Ascending aorta (tissue), 2 donors: ENCODE data around the gene ALG12. TPM values are rescaled to one million over a fixed set of nuclear protein-coding genes. Genes with fewer than 3 reads are reported as not detected.

Experiments used
- DNase-seq, 2 donors: peaks; one replicate each; pipeline ENCODE4 v3.0.0-alpha.2; 2019; ENCODE audit warnings: low spot score in 2 of 2
- H3K27ac ChIP-seq, 2 donors: fragments of 200-600 bp; sonication (generic); one replicate each; pipeline ENCODE4 v1.5.1; 2016 to 2017; ENCODE audit warnings: mild to moderate bottlenecking in 1 of 2
- H3K27me3 ChIP-seq: fragments of 200-600 bp; sonication (generic); one replicate; pipeline ENCODE4 v1.5.1; 2017
- H3K36me3 ChIP-seq, 2 donors: fragments of 200-600 bp; sonication (generic); one replicate each; pipeline ENCODE4 v1.5.1; 2016
- H3K4me1 ChIP-seq, 2 donors: fragments of 200-600 bp; sonication (generic); one replicate each; pipeline ENCODE4 v1.5.1; 2016 to 2017; ENCODE audit warnings: mild to moderate bottlenecking in 1 of 2
- H3K4me3 ChIP-seq, 2 donors: fragments of 200-600 bp; sonication (generic); one replicate each; pipeline ENCODE4 v1.5.1; 2016 to 2017; ENCODE audit warnings: mild to moderate bottlenecking in 1 of 2
- H3K9me3 ChIP-seq, 2 donors: fragments of 200-600 bp; sonication (generic); one replicate each; pipeline ENCODE4 v1.5.1; 2016
- intact Hi-C: fragments of 100-400 bp; cut with DNase I; formaldehyde crosslinking; loops from one replicate; pipeline ENCODE4 v1.15.1; 2023
- total RNA-seq: library from RNA; depleted of rRNA; stranded (reverse); fragments of >200 nt; gene quantifications from one replicate; pipeline ENCODE4 v1.1.0, GENCODE V29; 2016
- TF ChIP-seq, protein P1 (sequence below), 3 experiments: fragments of 200-600 bp in 2 of 3; fragments of 450-650 bp in 1 of 3; sonication (generic) in 2 of 3; IDR thresholded peaks; one replicate each; pipeline ENCODE4 v1.5.1; 2016 to 2019; ENCODE audit warnings: antibody characterized with exemption in 3 of 3, mild to moderate bottlenecking in 1 of 3, moderate library complexity in 1 of 3

ALG12 gene
- total RNA-seq, 1 donor from 2014 or later = 6.9 TPM

DNA sequence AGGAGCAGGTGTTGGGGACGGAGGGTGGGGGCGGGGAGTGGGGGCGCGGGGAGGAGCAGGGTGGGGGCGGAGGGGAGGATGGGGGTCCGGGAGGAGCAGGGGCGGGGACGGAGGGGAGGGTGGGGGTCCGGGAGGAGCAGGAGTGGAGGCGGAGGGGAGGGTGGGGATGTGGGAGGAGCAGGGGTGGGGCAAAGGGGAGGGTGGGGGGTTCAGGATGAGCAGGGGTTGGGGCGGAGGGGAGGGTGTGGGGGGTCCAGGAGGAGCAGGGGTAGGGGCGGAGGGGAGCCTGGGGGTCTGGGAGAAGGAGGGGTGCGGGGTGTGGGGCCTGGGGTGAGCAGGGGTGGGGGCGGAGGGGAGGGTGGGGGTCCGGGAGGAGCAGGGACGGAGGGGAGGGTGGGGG, 17.3 kb upstream of the ALG12 start:
- no peaks in the 10 kb centered on the region for H3K36me3 ChIP-seq
- intact Hi-C loops = loop anchor here (10.0 kb wide), 1 partner anchor 369 kb away; the partner anchor contains the start of gene PLXNB2
- no peak for DNase-seq
- peaks cover 15 to 41% of the 10 kb centered on the region in 2 donors for H3K4me1 ChIP-seq
- TF ChIP-seq, protein P1, sequence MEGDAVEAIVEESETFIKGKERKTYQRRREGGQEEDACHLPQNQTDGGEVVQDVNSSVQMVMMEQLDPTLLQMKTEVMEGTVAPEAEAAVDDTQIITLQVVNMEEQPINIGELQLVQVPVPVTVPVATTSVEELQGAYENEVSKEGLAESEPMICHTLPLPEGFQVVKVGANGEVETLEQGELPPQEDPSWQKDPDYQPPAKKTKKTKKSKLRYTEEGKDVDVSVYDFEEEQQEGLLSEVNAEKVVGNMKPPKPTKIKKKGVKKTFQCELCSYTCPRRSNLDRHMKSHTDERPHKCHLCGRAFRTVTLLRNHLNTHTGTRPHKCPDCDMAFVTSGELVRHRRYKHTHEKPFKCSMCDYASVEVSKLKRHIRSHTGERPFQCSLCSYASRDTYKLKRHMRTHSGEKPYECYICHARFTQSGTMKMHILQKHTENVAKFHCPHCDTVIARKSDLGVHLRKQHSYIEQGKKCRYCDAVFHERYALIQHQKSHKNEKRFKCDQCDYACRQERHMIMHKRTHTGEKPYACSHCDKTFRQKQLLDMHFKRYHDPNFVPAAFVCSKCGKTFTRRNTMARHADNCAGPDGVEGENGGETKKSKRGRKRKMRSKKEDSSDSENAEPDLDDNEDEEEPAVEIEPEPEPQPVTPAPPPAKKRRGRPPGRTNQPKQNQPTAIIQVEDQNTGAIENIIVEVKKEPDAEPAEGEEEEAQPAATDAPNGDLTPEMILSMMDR (IDR thresholded peaks at IDR 0.05) = no peak
- H3K27ac ChIP-seq = peak overlapping the region; percentile 86 to 98
- H3K4me3 ChIP-seq = peak overlapping the region; percentile 51 to 72
- no peaks in the 10 kb centered on the region for H3K9me3 ChIP-seq
- no peaks in the 10 kb centered on the region for H3K27me3 ChIP-seq

DNA sequence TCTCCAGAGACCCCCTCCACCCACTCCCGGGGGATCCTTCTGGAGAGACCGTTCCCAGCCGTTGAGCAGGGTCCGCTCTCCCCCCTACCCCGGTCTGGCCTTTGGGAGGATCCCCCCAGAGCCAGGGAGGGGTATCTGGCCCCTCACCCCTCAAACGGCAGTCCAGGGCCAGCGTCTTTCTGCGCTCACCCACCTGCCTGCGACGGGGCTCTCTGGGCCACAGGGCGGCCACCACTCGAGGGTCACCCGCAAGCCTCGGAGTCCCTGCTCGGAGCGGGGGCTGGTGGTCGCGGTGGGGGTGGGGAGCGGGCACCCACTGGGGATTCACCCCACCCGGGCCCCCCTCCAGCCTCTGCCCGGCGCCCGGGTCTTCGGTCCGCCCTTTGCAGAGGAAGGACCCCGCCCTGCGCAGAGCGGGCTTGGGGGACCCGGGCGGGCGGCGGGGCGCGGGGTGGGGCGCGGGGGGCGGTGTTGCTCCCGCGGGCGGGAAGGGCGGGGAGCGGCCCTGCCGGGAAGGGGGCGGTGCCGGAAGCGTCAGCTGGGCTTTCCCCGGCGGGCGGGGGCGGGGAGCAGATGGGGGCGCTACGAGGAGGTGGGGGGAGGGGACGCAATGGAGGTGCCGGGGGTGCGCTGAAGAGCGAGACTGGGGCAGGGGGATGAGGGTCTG, 16.8 kb upstream of the ALG12 start:
- Histone ChIP-seq H3K36me3 (no peaks in the 10 kb centered on the region), H3K27me3 (no peaks in the 10 kb centered on the region), H3K9me3 (no peaks in the 10 kb centered on the region), H3K27ac (peak overlapping the region; percentile 86 to 98), H3K4me3 (peak overlapping the region; percentile 51 to 72), H3K4me1 (peaks cover 15 to 41% of the 10 kb centered on the region in 2 donors)
- TF ChIP-seq, protein P1 (IDR thresholded peaks at IDR 0.05) = no peak
- DNase-seq = peak in 1 of 2 donors; percentile 88
- intact Hi-C loops = loop anchor here (5.0 to 10.0 kb wide), 2 partner anchors 267 to 370 kb away; partner anchors contain the start of genes PLXNB2 and SELENOO

DNA sequence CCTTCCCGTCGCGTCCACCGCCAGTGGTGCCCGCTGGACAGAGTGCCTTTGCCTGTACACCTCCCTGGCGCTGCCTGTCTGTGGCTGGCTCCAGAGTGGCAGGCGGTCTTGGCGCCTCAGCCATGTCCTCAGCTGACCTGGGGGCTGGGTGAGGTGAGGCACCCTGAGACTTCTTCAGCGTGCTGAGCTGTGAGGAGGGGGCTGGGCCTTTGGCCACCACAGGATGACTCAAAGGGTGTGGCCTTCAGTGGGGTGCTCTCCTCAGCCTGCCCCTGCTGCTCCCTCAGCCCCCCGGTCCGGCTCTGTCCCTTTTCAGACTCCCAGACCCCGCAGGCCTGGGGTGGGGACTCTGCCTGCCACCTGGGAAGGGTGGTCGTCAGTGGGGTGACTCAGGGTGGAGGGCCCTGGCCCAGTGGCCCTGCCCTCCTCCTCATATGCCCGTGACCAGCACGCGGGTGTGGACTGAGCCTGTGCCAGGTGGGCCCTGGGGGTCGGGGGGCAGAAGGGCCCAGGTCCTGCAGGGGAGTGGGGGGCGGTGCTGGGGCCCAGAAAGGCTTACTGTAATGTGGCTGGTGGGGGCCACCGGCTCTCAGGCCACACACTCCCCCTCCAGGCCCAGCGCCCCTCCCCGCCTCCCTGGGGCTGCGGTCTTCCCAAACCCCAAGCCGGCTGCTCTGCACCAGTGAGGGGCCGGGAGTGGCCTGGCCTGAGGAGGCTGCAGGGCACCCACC, 16.1 kb upstream of the ALG12 start:
- DNase-seq = peak in 1 of 2 donors; percentile 52
- intact Hi-C loops = loop anchor here (5.0 to 10.0 kb wide), 2 partner anchors 268 to 370 kb away; partner anchors contain the start of genes PLXNB2 and SELENOO
- Histone ChIP-seq H3K27me3 (no peaks in the 10 kb centered on the region), H3K27ac (peak overlapping the region; percentile 86 to 98), H3K4me1 (peaks cover 15 to 41% of the 10 kb centered on the region in 2 donors), H3K9me3 (no peaks in the 10 kb centered on the region), H3K4me3 (peak overlapping the region; percentile 51 to 72), H3K36me3 (no peaks in the 10 kb centered on the region)
- TF ChIP-seq, protein P1 (IDR thresholded peaks at IDR 0.05) = no peak

DNA sequence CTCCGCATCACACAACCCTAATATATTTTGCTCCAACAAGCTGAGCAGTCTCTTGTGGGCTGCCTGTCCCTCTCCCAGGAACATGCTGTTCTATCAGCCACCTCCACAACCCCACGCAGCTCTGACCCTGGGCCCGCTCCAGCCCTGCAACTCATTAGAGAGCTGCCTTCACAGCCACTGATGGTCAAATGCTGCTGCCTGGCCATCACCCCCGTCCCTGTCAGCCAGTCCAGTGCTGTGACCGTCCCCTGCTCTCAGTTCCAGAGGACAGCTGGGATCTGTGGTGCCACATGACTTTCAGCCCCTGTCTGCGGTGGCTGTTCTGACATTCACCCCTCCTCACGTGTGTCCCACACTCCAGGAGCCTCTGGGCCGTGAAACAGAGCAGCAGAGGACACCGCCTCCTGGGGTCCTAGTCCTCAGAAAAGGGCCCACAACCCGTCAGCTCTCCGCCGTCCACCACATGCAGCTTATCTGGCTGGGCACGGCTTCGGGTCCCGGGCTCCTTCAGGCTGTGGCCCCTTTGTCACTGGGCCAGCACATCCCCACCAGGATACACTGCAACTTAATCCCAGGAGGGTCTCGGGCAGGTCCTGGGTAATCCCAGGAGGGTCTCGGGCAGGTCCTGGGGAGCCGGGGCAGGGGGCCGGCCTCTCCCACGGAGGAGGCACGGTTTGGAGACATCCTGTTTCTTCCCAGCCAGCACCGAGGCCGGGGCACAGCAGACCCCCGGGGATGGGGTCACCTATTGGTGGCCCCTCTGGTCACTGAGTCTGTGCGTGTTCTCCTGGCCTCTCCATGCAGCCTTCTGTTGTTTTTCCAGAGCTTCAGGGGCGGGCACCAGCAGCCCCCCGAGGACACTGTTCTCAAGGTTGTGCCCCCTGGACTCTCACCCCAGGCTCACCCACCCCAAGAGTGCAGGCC, 15.3 kb upstream of the ALG12 start:
- peak in 1 of 2 donors; percentile 80 for DNase-seq
- H3K4me1 ChIP-seq = peaks cover 15 to 43% of the 10 kb centered on the region in 2 donors
- no peaks in the 10 kb centered on the region for H3K9me3 ChIP-seq
- H3K27ac ChIP-seq = peak overlapping the region; percentile 86 to 98
- H3K4me3 ChIP-seq = no peak overlapping the region
- H3K36me3 ChIP-seq = no peaks in the 10 kb centered on the region
- H3K27me3 ChIP-seq = no peaks in the 10 kb centered on the region
- intact Hi-C loops = loop anchor here (5.0 to 10.0 kb wide), 2 partner anchors 269 to 371 kb away; partner anchors contain the start of genes PLXNB2 and SELENOO
- TF ChIP-seq, protein P1 (IDR thresholded peaks at IDR 0.05) = no peak
